GM11168 (cell line): Measurements from ENCODE around the gene NDUFS1.
"Not testable (repeated sequence)": the region's sequence is repeated elsewhere in the genome, so short reads cannot be mapped to it uniquely, and the experiment has no call there.

Experiments used
- in situ Hi-C: fragments of 300-500 bp; cut with MboI; formaldehyde crosslinking; loops from one replicate; pipeline ENCODE4 v1.12.0; 2022; ENCODE audit warnings: low sequenced_read_pairs; ENCODE audit not compliant: unreplicated experiment

The NDUFS1 gene

GRCh38 chr2:206108713-206109112, 50.5 kb downstream of the NDUFS1 start:
- in situ Hi-C loops: no loop called here

- in situ Hi-C loops: no loop called here
Measured at GRCh38 chr2:206105541-206105940, 53.7 kb downstream of the NDUFS1 start.

GRCh38 chr2:206105038-206105437, 54.2 kb downstream of the NDUFS1 start:
- in situ Hi-C loops: no loop called here

- in situ Hi-C loops: not testable (repeated sequence)
Measured at GRCh38 chr2:206098872-206099271, 60.4 kb downstream of the NDUFS1 start.

DNA sequence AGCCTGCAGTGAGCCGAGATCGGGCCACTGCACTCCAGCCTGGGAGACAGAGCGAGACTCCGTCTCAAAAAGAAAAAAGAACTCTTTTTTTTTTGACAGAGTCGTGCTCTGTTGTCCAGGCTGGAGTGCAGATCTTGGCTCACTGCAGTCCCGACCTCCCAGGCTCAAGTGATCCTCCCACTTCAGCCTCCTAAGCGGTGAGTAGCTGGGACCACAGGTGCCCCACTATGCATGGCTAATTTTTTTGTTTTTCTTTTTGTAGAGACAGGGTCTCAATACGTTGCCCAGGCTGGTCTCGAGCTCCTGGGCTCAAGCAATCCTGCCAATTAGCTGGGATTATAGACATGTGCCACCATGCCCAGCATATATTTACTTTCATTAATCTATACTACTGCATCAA, 60.8 kb downstream of the NDUFS1 start:
- in situ Hi-C loops: no loop called here

- in situ Hi-C loops: no loop called here
Measured at GRCh38 chr2:206096876-206097275, 62.4 kb downstream of the NDUFS1 start.

- in situ Hi-C loops: no loop called here
Measured at GRCh38 chr2:206095536-206096332, 63.5 kb downstream of the NDUFS1 start.

- in situ Hi-C loops: no loop called here
Measured at GRCh38 chr2:206092297-206092696, 66.9 kb downstream of the NDUFS1 start.

DNA sequence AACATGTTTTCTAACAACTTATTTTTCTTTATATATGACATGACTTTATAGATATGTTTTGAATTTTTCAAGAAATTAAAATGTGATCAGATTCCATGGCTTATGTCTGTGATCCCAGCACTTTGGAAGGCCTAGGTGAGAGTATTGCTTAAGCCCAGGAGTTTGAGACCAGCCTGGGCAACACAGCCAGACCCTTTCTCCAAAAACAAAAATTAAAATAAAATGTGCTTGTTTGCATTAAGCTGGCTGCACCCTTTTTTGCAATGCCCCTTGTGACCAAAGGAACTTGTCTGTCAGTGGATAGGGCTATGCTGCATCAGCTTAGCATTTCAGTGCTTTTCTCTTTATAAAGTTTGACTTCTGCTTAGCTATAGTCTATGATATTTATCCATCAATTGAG, 71.0 kb downstream of the NDUFS1 start:
- in situ Hi-C loops: no loop called here

DNA sequence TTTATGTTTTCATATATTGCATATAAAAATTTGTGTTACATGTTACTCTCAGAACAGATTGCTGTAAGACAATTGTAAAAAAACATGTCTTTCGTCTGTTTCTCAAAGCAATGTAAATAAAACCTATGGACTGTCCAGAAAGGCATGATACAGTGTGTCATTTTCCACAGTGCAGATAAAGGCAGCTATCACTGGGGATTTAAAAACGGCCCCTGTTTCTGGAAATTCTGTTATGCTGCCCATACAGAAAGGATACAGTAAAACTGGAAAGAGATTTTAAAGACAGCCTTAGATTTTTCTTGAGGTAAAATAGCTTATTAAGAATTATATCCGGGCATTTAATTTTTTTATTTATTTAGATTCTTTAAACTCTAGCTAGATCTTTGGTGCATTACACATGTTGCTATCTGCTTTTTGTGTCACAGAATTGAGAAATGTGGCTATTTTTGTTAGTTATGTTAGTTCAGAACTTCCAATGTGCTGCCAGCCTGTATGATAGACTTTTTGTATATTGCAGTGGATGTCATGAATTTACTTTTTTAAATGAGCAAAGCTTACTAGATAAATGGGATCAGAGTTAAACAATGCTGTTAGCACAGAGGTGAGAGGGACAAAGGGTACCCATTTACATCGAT, 72.4 kb downstream of the NDUFS1 start:
- in situ Hi-C loops: no loop called here

DNA sequence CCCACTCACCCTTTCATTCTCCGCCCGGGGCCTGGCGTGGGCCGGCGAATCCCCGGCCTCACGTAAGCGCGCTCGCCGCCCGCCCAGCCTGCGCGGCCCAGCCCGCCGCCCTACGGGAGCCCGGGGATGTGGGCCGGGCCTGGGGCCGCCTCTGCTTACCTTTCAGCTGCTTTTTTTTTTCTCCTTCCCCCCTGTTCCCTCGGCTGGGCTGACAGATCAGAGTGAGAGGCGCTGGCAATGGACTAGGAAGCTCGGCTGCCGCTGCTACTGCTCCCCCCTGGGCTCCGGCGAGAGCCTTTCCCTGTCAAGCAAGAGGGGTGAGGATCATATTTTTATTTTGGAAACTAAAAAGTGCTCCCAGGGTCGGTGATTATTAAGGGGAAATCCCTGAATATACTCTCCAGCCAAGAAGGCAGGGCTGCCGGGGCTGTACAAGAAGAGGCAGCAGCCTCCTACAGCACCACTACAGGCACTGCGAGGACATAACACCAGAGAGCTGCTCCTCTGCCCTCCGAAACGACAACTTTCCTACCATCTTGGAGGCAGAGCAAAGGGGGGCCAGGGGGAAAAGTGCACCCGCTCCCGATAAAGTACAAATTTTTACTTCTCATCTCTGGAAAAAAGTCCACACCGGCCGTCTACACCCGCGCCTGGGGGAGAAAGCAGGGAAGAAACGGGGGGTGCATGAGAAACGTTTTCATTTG, 73.3 kb downstream of the NDUFS1 start, which contains the start of gene INO80D:
INO80D (minus strand) TSS at position 433 of the 704 bp plus-strand sequence. CDS start 23,158 bp downstream, outside the sequence.
- in situ Hi-C loops: no loop called here

- in situ Hi-C loops: no loop called here
Measured at GRCh38 chr2:206084870-206085741, 74.1 kb downstream of the NDUFS1 start.

- in situ Hi-C loops: no loop called here
Measured at GRCh38 chr2:206084439-206084869, 74.8 kb downstream of the NDUFS1 start.

DNA sequence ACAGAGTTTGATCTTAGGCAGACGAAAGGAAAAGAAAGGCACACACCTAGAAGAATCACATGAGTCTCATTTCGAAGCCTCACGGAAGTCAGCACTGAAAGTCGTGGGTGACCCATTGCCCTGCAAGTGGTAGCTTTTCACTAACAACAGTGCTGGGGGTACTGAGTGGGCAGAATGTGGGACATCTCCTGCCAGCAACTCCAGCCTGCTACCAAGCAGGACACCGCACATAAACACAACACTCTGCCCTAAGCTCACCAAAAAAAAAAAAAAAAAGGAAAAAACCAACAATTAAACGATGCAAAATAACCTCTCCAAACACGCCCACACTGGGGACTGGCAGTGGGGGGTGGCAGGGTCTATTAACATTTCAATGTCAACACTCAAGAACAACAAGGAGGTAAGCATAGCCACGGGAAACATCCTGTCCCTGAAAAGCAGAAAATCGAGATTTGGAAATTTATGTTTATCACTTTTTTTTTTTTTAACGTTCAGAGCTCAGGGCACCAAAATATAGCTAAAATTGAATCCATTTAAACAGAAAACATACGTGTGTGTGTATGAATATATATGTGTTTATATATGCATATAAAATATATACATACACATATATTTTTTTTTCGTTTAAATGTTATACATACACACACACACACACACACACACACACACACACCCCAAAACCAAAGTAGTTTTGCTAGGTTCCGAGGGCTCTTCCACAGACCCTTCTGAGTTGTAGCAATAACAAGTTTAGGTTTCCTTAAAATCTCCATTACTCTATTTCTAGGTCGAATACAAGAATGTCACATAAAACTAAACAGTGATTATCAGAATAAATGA, 75.4 kb downstream of the NDUFS1 start:
- in situ Hi-C loops: no loop called here

GRCh38 chr2:206082298-206082843, 76.9 kb downstream of the NDUFS1 start:
- in situ Hi-C loops: no loop called here

GRCh38 chr2:206080927-206081326, 78.3 kb downstream of the NDUFS1 start:
- in situ Hi-C loops: no loop called here

DNA sequence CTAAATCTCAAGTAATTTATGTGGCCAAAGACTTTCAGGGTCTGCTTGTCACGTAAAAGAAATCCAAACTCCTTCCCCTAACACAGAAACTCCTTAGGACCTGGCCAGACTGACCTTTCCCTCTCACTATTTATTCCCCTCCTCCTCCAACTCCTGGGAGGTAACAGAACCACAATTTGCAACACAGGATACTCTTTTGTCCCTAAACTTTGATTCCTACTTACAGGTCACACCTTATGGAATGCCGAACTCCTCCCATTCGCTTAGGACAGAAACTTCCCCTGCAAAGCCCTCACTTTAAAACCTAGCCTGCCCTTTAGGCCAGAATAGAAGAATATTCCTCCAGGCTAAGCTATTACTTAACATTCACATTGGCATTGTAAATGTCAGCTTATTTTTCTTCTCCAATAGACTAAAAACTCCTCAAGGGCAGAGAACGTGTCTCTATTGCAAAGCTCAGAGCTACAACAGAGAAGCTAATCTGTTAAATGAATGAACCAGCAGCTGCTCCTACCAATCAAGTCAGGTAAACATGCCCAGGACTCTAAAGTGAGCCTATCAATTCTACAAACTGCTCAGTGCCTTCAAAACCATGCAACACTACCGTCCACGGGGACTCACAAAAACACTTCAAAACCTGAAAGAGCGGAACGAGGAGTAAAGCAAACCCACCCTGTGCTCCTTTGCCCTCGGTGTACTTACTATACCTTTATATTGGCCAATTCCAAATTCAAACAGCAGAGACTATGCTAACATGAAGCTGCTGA, 79.4 kb downstream of the NDUFS1 start:
- in situ Hi-C loops: no loop called here

- in situ Hi-C loops: not testable (repeated sequence)
Measured at GRCh38 chr2:206077879-206078278, 81.4 kb downstream of the NDUFS1 start.
